Astrocyte of the cerebellum (primary cell): Measurements from ENCODE around the gene ZIC4.

ENCODE experiments used
- DNase-seq: peaks from one replicate; pipeline ENCODE4 v3.0.0-alpha.2; 2011; ENCODE audit warnings: low read depth
- H3K4me3 ChIP-seq: 2 replicates; pipeline ENCODE4 v1.5.1; 2011; ENCODE audit warnings: mild to moderate bottlenecking, low read depth, low read length, moderate library complexity
- CTCF ChIP-seq: IDR thresholded peaks from 2 replicates; pipeline ENCODE4 v1.5.1; 2012; ENCODE audit warnings: low read length, low read depth, moderate library complexity, mild to moderate bottlenecking; ENCODE audit errors: missing control alignments
- in situ Hi-C: cut with HindIII; loops from 2 replicates; pipeline ENCODE4 v1.10.0; 2017; ENCODE audit warnings: low sequenced_read_pairs

Gene ZIC4

GRCh38 chr3:147406028-147406931 is at the start of gene ZIC4:
TSS of gene ZIC4 (minus strand) at chr3:147406543. CDS start at chr3:147402797, 3,746 bp downstream.
- H3K4me3 ChIP-seq, result peak within 1 kb of the TSS; percentile 96
- in situ Hi-C loops, result loop anchor here (10.0 kb wide), 1 partner anchor 209 kb away; no protein-coding TSS in a partner anchor
- DNase-seq, result no peak
- no peak for TF ChIP-seq CTCF

GRCh38 chr3:147449669-147450068 is 43.3 kb upstream of the ZIC4 start:
- in situ Hi-C loops, result no loop called here
- no peak overlapping the region for H3K4me3 ChIP-seq
- no peak for DNase-seq
- no peak for TF ChIP-seq CTCF

- in situ Hi-C loops, result no loop called here
- DNase-seq, result no peak
- no peak overlapping the region for H3K4me3 ChIP-seq
- TF ChIP-seq CTCF, result no peak
Observed at GRCh38 chr3:147447224-147447623, 40.9 kb upstream of the ZIC4 start.

GRCh38 chr3:147431751-147432150 is 25.4 kb upstream of the ZIC4 start:
- in situ Hi-C loops, result no loop called here
- no peak overlapping the region for H3K4me3 ChIP-seq
- no peak for DNase-seq
- TF ChIP-seq CTCF, result no peak

GRCh38 chr3:147428754-147429153 is 22.4 kb upstream of the ZIC4 start:
- H3K4me3 ChIP-seq, result no peak overlapping the region
- in situ Hi-C loops, result loop anchor here (10.0 kb wide), 1 partner anchor 656 kb away; no protein-coding TSS in a partner anchor
- TF ChIP-seq CTCF, result no peak
- no peak for DNase-seq

- no peak for DNase-seq
- in situ Hi-C loops, result loop anchor here (10.0 kb wide), 1 partner anchor 656 kb away; no protein-coding TSS in a partner anchor
- TF ChIP-seq CTCF, result no peak
- H3K4me3 ChIP-seq, result no peak overlapping the region
Observed at GRCh38 chr3:147428326-147428725, 22.0 kb upstream of the ZIC4 start.
